PC-3 (cell line): ENCODE data around the gene SMYD3. TPM values are rescaled to one million over a fixed set of nuclear protein-coding genes. Genes with fewer than 3 reads are reported as not detected.

Experiments
- ATAC-seq: fragments of 200-7000 bp; cut with Tn5 transposase; 2 replicates; pipeline ENCODE4 v1.9.1; 2020; ENCODE audit warnings: mild to moderate bottlenecking, moderate library complexity
- BruUV-seq: library from RNA; stranded (reverse); fragments of 400-500 nt; replicated peaks from 2 replicates; lab custom pipeline; 2021; lab: Mats Ljungman, UMichigan
- CTCF ChIA-PET: fragments of 300-600 bp; sonication (Branson Sonifier 250); formaldehyde crosslinking; loops from one replicate; lab custom pipeline; 2022; ENCODE audit warnings: antibody characterized with exemption; lab: Charles Lee
- POLR2A ChIA-PET: fragments of 300-600 bp; sonication (Branson Sonifier 250); formaldehyde crosslinking; loops from one replicate; lab custom pipeline; 2022; ENCODE audit warnings: antibody characterized with exemption; ENCODE audit not compliant: unreplicated experiment; lab: Charles Lee
- DNase-seq: peaks from one replicate; pipeline ENCODE4 v3.0.0-alpha.2; 2015
- H2AFZ ChIP-seq: fragments of 300-600 bp; sonication (generic); 2 replicates; pipeline ENCODE4 v1.6.0; 2016; ENCODE audit warnings: antibody characterized with exemption, low read length
- H3F3A ChIP-seq: fragments of 300-600 bp; sonication (generic); one replicate; pipeline ENCODE4 v1.6.0; 2017; ENCODE audit warnings: antibody characterized with exemption, low read length, control low read depth, mild to moderate bottlenecking; ENCODE audit not compliant: unreplicated experiment
- H3K27ac ChIP-seq: fragments of 300-600 bp; sonication (generic); 2 replicates; pipeline ENCODE4 v1.5.1; 2016; ENCODE audit warnings: mild to moderate bottlenecking, low read length
- H3K27me3 ChIP-seq: fragments of 300-600 bp; sonication (generic); 2 replicates; pipeline ENCODE4 v1.6.1; 2016; ENCODE audit warnings: low read length, mixed read lengths
- H3K36me3 ChIP-seq: fragments of 300-600 bp; sonication (generic); 2 replicates; pipeline ENCODE4 v1.6.1; 2016; ENCODE audit warnings: low read depth, mixed run types, low read length, mixed read lengths
- H3K4me1 ChIP-seq: fragments of 300-600 bp; sonication (generic); 2 replicates; pipeline ENCODE4 v1.5.1; 2016; ENCODE audit warnings: low read length; ENCODE audit not compliant: insufficient read depth
- H3K4me2 ChIP-seq: fragments of 300-600 bp; sonication (generic); 2 replicates; pipeline ENCODE4 v1.6.0; 2016; ENCODE audit warnings: low read length
- H3K4me3 ChIP-seq: fragments of 300-600 bp; sonication (generic); 2 replicates; pipeline ENCODE4 v1.5.1; 2016; ENCODE audit warnings: mild to moderate bottlenecking, low read length, mixed read lengths
- H3K79me2 ChIP-seq: fragments of 300-600 bp; sonication (generic); 2 replicates; pipeline ENCODE4 v1.6.1; 2017; ENCODE audit warnings: low read length, mixed read lengths
- H3K9ac ChIP-seq: fragments of 300-600 bp; sonication (generic); 2 replicates; pipeline ENCODE4 v1.6.0; 2016; ENCODE audit warnings: mild to moderate bottlenecking, low read length
- H3K9me2 ChIP-seq: fragments of 300-600 bp; sonication (generic); replicated peaks from 2 replicates; pipeline ENCODE4 v1.6.1; 2016; ENCODE audit warnings: mixed run types, low read length, mixed read lengths
- H3K9me3 ChIP-seq: fragments of 300-600 bp; sonication (generic); 2 replicates; pipeline ENCODE4 v1.6.1; 2016; ENCODE audit warnings: low read length, mixed read lengths
- H4K20me1 ChIP-seq: fragments of 300-600 bp; sonication (generic); 2 replicates; pipeline ENCODE4 v1.6.1; 2016; ENCODE audit warnings: low read length, mixed read lengths
- EZH2 ChIP-seq: fragments of 300-600 bp; sonication (generic); IDR thresholded peaks from one replicate; pipeline ENCODE4 v1.6.1; 2017; ENCODE audit warnings: antibody characterized with exemption, mild to moderate bottlenecking, low read length; ENCODE audit not compliant: unreplicated experiment
- EZH2phosphoT487 ChIP-seq: fragments of 300-600 bp; sonication (generic); IDR thresholded peaks from 2 replicates; pipeline ENCODE4 v1.6.1; 2018; ENCODE audit warnings: mild to moderate bottlenecking, antibody characterized with exemption, low read length, borderline replicate concordance
- intact Hi-C: fragments of 100-400 bp; cut with micrococcal nuclease; formaldehyde crosslinking; loops from 2 replicates; pipeline ENCODE4 v1.9.0; 2023
- total RNA-seq: library from RNA; depleted of rRNA; stranded (reverse); fragments of >200 nt; gene quantifications from 2 replicates; pipeline ENCODE4 v1.2.3, GENCODE V29; 2014
- TF ChIP-seq, protein P1 (sequence below): fragments of 300-600 bp; sonication (generic); conservative IDR thresholded peaks from 2 replicates; pipeline ENCODE4 v1.5.1; 2017; ENCODE audit warnings: antibody characterized with exemption, low read depth, mild to moderate bottlenecking, low read length

Gene SMYD3
- total RNA-seq, 1 experiment from 2014 or later = 33.0 TPM

DNA sequence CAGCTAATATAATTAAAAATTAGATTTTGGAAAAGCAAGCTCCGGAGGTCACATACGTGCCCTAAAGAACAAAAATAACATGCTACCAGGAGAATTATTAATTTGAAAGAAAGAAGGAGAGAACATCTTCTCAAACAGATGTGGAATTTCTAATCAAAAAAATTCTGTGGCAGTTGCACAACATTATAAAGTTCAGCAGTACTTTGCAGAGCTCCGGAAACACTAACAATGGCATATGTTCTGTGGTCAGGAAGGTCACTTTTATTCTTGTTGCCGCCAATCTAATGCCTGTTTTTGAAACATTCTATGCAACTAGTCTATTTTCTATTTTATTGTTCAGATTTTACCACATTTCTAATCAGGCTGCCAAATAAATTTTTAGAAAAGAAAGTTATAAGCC, 186.8 kb downstream of the SMYD3 start:
- Histone ChIP-seq H3K4me2 (no peak overlapping the region), H3K27ac (no peak overlapping the region), H3F3A (no peaks in the 10 kb centered on the region), H4K20me1 (no peaks in the 10 kb centered on the region), H3K36me3 (no peaks in the 10 kb centered on the region), H3K27me3 (no peaks in the 10 kb centered on the region), H2AFZ (no peak overlapping the region), H3K79me2 (no peaks in the 10 kb centered on the region), H3K4me3 (no peak overlapping the region), H3K9me2 (no peaks in the 10 kb centered on the region), H3K4me1 (peaks cover 16% of the 10 kb centered on the region), H3K9me3 (no peaks in the 10 kb centered on the region), H3K9ac (no peak overlapping the region)
- POLR2A ChIA-PET = no interaction called here
- intact Hi-C loops = no loop called here
- CTCF ChIA-PET = no interaction called here
- TF ChIP-seq EZH2phosphoT487 = no peak
- TF ChIP-seq, protein P1, sequence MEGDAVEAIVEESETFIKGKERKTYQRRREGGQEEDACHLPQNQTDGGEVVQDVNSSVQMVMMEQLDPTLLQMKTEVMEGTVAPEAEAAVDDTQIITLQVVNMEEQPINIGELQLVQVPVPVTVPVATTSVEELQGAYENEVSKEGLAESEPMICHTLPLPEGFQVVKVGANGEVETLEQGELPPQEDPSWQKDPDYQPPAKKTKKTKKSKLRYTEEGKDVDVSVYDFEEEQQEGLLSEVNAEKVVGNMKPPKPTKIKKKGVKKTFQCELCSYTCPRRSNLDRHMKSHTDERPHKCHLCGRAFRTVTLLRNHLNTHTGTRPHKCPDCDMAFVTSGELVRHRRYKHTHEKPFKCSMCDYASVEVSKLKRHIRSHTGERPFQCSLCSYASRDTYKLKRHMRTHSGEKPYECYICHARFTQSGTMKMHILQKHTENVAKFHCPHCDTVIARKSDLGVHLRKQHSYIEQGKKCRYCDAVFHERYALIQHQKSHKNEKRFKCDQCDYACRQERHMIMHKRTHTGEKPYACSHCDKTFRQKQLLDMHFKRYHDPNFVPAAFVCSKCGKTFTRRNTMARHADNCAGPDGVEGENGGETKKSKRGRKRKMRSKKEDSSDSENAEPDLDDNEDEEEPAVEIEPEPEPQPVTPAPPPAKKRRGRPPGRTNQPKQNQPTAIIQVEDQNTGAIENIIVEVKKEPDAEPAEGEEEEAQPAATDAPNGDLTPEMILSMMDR = no peak
- ATAC-seq (no peak), DNase-seq (no peak)
- no TSS peak for BruUV-seq

DNA sequence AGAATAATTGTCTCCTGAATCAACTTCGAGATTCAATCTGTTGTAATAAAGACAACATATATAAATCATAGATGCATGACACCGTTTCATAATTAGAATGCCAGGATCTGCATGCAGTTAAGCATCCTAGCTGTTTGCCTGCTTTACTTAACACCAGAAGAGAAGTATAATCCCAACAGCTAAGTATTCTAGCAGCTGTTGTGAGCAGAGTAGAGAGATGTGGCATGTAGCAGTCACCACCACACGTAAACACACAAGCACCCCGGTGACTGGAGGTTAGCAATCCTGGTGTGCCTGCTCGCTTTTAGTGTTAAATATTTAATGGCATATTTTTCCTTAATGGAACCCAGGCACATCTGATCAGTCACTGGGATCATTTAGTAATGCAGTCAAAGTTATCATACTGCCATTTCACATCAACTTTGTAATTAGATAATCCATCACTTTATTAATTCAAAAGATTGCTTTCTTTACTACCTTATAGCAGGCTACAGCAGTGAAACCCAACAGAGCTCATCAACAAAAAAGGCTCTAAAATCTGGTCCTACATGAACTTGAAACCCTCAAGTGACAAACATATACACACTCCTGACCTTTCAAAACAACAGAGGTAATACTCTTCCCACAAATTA, 187.9 kb downstream of the SMYD3 start:
- no peaks in the 10 kb centered on the region for H3F3A ChIP-seq
- H3K79me2 ChIP-seq = no peaks in the 10 kb centered on the region
- H3K9me2 ChIP-seq = no peaks in the 10 kb centered on the region
- intact Hi-C loops = no loop called here
- DNase-seq (no peak), ATAC-seq (no peak)
- no peak overlapping the region for H3K9ac ChIP-seq
- TF ChIP-seq EZH2phosphoT487 (no peak), EZH2 (no peak)
- TF ChIP-seq, protein P1 = no peak
- ChIA-PET CTCF (no interaction called here), POLR2A (interaction anchor here (0.7 kb wide), 1 partner anchor 137 kb away, joined by 3 read pairs; no protein-coding TSS in a partner anchor)
- H3K27me3 ChIP-seq = no peaks in the 10 kb centered on the region
- peaks cover 16% of the 10 kb centered on the region for H3K4me1 ChIP-seq
- no peak overlapping the region for H3K4me3 ChIP-seq
- no peaks in the 10 kb centered on the region for H3K36me3 ChIP-seq
- no peak overlapping the region for H3K4me2 ChIP-seq
- no TSS peak for BruUV-seq
- H3K9me3 ChIP-seq = no peaks in the 10 kb centered on the region
- no peak overlapping the region for H2AFZ ChIP-seq
- H4K20me1 ChIP-seq = no peaks in the 10 kb centered on the region
- H3K27ac ChIP-seq = no peak overlapping the region

DNA sequence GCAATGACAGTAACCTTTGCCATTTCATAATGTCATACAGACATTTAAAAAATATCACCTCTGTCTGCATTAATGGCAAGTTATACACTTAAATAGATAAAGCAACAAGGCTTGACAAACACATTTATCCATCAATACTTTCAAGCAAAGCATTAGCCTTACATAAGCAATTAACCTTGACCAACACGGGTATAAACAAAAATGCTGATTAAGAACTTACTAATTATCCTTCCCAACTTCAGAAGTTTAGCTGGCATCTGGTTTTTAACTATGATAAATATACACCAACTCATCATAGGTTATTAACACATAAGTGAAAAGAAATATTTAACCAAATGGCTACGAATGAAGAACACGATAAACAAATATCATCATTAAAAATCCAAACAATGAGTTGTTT, 188.5 kb downstream of the SMYD3 start:
- H3K9me3 ChIP-seq = no peaks in the 10 kb centered on the region
- no peak for DNase-seq
- no peak overlapping the region for H2AFZ ChIP-seq
- no peaks in the 10 kb centered on the region for H4K20me1 ChIP-seq
- no peak overlapping the region for H3K4me3 ChIP-seq
- intact Hi-C loops = no loop called here
- no peak overlapping the region for H3K27ac ChIP-seq
- no TSS peak for BruUV-seq
- TF ChIP-seq, protein P1 = no peak
- TF ChIP-seq EZH2phosphoT487 = no peak
- TF ChIP-seq EZH2 = no peak
- H3F3A ChIP-seq = no peaks in the 10 kb centered on the region
- POLR2A ChIA-PET = no interaction called here
- H3K4me2 ChIP-seq = no peak overlapping the region
- no peaks in the 10 kb centered on the region for H3K27me3 ChIP-seq
- no peaks in the 10 kb centered on the region for H3K79me2 ChIP-seq
- H3K36me3 ChIP-seq = no peaks in the 10 kb centered on the region
- H3K9ac ChIP-seq = no peak overlapping the region
- ATAC-seq = no peak
- no peaks in the 10 kb centered on the region for H3K9me2 ChIP-seq
- CTCF ChIA-PET = no interaction called here
- peaks cover 16% of the 10 kb centered on the region for H3K4me1 ChIP-seq
